ENCODE results near the gene TRIP11.
A peak's percentile ranks its signal among the peaks of the same experiment; 100 is the strongest.
"Not testable (repeated sequence)": the region's sequence is repeated elsewhere in the genome, so short reads cannot be mapped to it uniquely, and the experiment has no call there.

The TRIP11 gene

DNA sequence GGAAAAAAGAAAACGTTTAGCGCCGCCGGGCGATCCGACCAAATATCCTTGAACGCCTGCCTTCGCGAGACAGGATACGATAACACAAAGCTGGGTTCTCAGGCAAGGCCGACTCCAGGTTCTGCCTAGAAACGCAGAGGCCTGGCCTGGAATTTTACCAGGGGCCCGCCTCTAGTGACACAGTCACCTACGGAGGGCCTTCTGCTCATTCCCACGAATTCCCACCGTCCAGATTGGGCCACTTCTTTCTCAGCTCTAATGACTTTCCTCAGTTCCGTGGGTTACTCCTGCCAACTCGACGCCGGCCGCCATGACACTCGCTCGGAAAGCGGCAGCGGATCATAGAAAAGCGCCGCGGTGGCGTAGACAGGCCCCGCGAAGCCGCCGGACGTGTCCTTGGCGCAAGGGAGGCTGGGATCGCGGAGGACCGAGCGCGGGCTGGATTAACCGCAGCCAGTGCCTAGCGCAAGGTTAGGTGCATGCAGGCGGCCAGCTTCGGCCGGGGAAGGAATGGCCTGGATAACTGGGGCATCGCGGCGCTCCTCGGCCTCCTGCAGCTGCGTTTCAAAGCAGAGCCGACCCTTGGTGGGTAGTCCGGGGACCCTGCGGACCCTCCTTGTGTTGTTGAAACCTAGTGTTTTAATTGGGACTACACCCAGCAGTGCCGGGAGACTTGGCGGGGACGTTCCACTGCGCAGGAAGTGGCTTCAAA lies at the start of gene TRIP11:
TRIP11 (minus strand) TSS at position 341 of the 712 bp plus-strand sequence. CDS start 374 bp downstream, outside the sequence.
- DNase-seq (ENCODE audit: low read depth in 3 of 3), result peak; percentile 87 to 92 (median 89)

DNA sequence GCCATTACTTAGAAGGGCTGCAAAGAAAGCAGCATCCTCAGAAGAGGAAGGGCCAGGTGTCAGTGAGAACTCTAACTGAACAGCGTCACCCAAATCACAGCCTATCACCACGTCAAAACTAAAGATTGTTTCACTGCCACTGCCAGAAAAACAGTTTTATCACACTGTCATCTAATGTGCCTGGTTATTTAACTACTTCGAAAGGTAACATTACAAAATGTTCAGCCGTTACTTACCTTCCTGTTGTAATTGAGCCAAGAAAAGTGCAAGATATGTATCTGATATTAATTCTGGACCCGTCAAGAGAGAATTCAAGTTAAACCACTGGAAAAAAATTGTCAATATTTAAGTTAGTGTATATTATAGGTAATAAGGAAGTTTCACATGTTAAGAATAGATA lies 48.6 kb upstream of the TRIP11 start:
- no peak for DNase-seq (ENCODE audit: low read depth in 3 of 3)

DNA sequence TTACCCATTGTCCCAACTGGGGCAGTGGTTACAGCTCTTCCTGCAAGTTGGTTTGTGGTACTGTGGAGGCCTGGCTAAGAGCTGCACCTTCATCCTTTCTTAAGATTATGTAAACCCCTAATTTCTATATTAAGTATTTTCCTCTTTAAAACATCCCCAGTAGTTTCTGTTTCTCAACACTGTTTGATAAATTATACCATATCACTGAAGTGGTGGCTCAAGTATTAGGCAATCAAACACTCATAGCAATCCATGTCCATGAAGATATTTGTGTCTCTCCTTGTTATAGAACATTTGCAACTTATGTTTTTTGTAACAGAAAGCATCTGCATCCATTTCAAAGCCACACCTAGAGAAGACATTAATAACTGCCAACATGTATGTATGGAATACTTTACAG lies 34.7 kb upstream of the TRIP11 start:
- DNase-seq (ENCODE audit: low read depth in 3 of 3), result no peak

DNA sequence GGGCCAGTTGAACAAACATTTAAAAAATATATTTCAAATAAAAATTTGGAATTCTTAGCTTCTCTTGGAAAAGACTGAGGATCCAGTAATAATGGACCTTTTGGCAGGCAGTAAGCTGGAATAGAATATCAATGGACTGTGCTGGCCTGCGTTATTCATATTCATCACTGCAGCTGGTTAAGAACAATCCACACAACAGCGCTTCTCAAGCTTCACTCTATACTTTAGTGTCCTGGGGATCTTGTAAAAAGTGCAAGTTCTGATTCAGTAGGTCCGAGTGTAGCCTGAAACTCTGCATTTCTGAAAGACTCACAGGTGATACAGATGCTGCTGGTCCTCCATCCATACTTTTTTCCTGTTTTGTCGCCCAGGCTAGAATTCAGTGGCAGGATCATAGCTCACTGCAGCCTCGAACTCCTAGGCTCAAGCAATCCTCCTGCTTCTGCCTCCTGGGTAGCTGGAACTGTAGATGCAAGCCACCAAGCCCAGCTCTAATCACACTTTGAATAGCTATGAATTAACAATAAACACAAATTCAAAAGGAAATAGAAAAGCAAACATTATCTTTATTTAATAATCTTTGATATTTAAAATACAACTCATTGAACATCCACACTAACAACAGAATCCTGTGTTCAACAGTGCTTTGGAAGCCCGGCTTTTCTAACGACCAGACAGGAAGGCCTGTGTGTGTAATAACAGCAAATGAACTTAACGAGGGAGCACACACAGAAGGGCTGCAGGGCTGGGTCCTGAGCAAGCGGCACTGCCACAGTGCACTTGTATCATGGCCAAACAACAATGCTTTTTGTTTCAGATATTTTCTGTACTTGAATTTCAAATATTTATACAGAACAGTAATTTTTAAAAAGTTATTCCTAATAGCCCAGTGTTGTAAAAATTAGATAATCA lies 18.4 kb upstream of the TRIP11 start:
- no peak for DNase-seq (ENCODE audit: low read depth in 3 of 3)

DNA sequence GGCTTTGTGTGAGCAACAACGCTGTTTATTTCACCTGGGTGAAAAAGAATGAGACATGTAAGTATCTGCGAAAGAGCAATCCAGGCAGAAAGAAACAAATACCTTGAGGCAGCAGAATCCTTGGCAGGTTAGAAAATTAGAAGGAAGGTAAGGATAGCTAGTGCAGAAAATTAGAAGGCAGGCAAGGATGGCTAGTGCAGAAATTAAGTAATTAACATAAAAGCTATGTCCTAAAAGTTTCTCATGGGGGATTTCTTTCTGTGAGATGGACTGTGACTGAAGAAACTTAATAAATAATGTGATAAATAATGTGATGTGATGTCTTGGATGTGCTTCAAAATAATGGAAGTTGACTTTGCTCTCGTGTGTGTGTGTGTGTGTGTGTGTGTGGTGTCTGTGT lies 9.9 kb upstream of the TRIP11 start:
- no peak for DNase-seq (ENCODE audit: low read depth in 3 of 3)

DNA sequence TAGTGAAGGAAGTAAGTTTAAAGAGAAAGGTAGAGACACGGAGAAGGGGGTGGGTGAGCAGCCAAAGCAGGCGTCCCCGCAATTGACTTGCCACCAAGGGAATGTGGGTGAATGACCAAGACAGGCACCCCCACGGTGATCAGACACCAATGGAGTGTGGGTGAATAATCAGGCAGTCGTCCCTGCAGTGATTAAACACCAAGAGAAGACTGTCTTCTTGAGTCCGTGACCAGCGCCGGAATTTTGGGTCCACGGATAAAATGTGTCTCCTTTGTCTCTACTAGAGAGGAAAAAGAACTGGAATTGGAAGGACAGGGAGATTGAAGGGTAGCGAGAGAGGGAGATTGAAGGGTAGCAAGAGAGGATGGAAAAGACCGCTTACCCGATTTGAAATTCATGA lies 9.4 kb upstream of the TRIP11 start:
- DNase-seq (ENCODE audit: low read depth in 3 of 3), result not testable (repeated sequence)

DNA sequence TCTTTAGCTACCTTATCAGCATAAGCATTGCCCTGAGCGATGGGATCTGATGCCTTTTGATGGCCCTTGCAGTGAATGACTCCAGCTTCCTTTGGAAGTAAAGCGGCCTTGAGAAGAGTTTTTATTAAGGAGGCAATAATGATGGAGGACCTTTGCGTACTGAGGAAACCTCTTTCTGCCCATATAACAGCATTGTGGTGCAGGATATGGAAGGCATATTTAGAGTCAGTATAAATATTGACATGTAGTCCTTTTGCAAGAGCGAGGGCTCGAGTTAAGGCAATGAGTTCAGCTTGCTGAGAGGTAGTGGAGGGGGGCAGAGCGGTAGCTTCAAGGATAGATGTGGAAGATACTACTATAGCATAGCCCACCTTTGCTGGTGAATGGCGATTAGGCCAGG lies 6.0 kb upstream of the TRIP11 start:
- not testable (repeated sequence) for DNase-seq (ENCODE audit: low read depth in 3 of 3)

DNA sequence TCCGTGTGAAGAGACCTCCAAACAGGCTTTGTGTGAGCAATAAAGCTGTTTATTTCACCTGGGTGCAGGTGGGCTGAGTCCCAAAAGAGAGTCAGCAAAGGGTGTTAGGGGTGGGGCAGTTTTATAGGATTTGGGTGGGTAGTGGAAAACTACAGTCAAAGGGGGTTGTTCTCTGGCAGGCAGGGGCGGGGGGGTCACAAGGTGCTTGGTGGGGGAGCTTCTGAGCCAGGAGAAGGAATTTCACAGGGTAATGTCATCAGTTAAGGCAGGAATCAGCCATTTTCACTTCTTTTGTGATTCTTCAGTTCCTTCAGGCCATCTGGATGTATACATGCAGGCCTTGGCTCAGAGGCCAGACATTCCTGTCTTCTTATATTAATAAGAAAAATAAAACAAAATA lies 1.9 kb upstream of the TRIP11 start:
- DNase-seq (ENCODE audit: low read depth in 3 of 3), result not testable (repeated sequence)

DNA sequence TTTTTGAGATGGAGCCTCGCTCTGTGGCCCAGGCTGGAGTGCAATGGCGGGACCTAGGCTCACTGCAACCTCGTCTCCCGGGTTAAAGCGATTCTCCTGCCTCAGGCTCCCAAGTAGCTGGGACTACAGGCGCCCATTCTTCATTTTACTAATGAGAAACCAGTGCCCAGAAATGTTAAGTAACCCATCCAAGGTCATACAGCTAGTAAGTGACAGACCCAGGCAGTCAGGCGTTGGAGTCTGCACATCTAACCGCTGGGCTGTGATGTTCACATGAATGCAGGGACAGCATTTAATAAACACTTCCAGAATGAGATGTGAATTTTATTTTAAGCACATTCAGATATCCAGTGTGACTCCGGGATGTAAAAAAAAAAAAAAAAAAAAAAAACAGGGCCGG lies 1.3 kb upstream of the TRIP11 start:
- no peak for DNase-seq (ENCODE audit: low read depth in 3 of 3)

DNA sequence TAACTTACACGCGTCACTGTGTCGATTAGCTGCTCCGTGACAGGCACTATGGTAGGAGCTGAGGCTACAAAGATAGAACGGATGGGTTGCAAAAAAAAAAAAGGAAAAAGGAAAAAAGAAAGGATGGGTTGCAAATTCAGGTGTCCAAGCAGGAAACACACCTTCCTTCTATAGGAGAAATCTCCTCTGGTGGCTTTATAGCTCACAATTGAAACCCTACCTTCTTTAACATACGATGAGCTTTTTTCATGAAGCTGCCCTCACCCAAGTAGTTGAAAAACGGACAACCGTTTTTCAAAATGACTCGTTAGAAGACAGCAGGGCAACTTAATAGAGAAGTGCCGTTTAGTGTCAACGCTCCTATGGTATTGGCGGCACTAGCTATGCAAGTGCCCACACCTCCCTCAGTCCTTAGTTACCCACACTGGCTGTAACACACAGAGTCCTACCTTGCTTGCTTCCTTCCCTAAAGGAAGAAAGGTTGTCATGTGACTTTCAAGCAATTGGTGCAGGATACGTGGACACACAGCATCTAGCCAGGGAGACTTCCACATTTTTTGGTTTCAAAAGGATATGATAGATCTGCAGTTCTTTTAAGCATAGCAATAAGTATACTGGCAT lies 682 bp upstream of the TRIP11 start:
- DNase-seq (ENCODE audit: low read depth in 3 of 3), result no peak

DNA sequence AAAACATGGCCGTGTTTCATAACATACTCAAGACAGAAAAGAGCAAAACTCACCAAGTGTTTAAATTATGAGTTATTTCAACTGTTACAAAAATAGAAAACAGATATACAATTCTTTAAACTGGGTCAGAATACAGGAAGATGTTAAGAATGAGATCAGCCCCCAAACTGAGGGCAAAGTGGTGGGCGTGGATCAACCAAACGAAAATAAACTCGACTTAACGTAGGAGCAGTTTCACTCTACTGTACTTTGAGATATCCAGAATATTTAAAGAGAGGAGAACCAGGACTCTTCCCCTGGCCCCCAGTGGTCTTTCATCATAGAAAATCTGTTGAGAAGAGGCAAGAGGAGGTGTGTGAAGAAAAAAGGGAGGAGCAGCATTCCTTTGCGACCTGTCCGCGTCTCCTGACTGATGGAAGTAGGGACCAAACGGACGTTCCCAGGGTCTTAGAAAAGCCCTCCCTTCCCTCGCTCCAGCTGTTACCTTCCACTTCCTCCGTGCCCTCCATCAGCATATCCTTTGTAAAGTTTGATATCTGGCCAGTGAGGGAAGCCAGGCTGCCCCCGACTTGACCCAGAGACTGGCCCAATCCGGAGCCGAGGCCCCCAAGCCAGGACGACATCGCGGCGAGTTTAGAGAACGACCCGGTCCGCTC lies 668 bp downstream of the TRIP11 start:
- DNase-seq (ENCODE audit: low read depth in 3 of 3), result peak in 2 of 3 donors; percentile 4 to 10

DNA sequence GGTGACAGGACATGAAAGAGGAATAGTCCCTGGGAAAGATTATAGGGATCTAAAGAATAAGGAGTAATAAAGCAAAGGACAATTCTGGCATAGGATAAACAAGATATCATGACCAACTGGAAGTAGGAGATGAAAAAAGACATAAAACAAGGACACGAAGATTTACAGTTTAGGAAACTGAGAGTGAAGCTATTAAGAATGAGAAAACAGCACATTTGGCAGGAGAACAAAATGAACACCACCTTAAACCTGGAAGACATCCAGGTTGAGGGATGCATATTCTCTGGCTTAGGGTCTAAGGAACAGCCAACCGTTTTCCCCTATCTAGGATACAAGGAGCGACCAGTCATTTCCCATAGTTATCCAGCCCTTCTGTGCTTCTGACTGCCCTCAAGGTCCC lies 1.9 kb downstream of the TRIP11 start:
- DNase-seq (ENCODE audit: low read depth in 3 of 3), result no peak

DNA sequence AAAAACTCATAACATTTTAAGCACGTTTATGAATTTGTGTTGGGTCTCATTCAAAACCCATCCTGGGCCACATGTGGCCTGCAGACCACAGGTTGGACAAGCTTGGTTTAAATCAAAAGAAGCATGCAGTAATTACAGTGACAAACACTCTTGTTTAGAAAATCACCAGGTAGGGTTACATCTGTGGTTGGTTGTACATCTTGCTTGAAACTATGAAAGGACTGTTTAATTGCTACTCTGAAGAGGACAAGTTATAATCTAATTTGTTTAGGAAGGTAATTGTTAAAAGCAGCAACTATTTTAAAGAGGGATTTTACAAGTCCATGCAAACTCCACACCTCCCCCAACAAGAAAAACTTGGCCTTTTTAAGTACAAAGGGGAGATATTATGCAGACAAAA lies 4.0 kb downstream of the TRIP11 start:
- DNase-seq (ENCODE audit: low read depth in 3 of 3), result no peak

DNA sequence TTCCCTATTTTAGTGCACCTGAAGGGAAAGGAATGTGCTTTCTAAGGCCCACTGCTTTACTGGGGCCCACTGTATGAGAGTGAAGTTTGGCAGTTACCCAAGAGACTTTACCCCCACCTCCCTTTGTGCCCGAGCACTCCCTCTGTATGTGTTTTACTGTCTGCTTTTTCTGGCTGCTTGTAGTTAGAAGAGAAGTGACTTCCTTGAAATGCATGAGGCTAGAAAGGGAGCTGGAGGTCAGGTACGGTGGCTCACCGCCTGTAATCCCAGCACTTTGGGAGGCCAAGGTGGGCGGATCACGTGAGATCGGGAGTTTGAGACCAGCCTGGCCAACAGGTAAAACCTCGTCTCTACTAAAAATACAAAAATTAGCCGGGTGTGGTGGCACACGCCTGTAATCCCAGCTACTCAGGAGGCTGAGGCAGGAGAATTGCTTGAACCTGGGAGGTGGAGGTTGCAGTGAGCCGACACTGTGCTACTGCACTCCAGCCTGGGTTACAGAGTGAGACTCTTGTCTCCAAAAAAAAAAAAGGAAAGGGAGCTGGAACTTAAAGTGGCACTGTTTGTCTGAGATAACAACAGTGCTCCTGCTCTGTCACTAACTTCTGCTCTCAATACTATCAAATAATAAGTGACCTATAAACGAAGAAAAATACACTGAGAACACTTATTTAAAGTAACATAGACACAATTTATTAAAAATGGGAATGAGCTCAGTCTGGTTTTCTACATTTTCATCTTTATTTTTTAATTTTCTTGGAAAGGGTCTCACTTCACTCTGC lies 5.8 kb downstream of the TRIP11 start:
- no peak for DNase-seq (ENCODE audit: low read depth in 3 of 3)

DNA sequence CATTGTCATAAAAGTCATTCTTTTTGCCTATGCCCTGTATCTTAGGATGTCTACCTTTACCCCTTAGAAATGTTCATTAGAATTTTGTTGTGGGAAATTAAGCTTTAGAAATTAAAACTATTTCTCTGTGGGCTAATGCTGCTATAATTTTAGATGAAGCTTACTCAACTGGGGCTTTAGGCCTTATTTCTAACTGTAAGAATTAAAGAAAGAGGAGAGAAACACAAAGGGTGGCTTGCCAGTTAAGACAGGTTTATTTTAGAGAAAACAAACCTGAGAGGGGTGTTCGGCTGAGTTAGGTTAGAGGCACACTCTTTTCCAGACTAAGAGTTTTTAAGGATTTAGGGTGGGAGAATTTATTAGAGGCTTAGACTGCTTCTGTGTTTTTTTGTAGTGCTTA lies 6.4 kb downstream of the TRIP11 start:
- DNase-seq (ENCODE audit: low read depth in 3 of 3), result no peak

DNA sequence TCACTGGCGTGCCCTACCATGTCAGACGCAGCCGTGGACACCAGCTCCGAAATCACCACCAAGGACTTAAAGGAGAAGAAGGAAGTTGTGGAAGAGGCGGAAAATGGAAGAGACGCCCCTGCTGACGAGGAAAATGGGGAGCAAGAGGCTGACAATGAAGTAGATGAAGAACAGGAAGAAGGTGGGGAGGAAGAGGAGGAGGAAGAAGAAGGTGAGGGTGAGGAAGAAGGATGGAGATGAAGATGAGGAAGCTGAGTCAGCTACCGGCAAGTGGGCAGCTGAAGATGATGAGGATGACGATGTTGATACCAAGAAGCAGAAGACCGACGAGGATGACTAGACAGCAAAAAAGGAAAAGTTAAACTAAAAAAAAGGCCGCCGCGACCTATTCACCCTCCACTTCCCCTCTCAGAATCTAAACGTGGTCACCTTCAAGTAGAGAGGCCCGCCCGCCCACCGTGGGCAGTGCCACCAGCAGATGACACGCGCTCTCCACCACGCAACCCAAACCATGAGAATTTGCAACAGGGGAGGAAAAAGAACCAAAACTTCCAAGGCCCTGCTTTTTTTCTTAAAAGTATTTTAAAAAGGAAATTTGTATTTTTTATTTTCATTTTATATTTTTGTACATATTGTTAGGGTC lies 13.2 kb downstream of the TRIP11 start:
- DNase-seq (ENCODE audit: low read depth in 3 of 3), result no peak

DNA sequence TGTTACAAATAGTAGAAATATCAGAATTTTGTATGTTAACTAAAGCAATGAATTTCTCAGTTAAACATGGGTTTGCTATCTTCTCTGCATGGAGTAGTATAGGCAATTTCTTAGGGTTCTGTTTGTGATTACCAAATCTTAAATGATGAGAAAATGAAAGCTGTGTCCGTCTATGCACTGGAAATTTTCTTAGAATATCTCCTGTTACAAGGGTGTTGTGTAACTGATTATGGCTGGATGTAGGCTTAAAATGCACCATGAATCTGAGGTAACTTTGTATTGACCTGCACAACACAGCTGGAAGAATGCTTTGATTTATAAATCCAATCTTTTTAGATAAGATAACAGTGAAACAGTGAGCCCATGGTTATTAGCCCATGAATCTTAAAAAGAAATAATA lies 17.8 kb downstream of the TRIP11 start:
- no peak for DNase-seq (ENCODE audit: low read depth in 3 of 3)

DNA sequence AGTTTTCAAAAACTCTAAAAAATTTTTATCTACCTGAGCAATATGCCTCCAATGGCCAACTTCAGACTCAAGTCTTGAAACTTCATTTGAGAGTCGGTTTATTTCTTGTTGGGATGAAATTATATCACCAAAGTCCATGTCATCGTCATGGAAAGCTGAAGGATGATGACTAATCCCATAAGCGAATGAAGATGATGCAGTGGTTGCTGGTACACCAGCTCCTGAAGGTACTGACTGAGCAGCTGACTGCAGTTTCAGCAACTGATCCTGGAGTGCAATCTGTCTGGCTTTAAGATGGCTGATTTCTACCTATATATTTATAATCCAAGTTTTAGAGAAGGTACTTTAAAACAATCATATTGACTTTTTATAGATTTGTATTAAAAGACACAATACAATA lies 18.3 kb downstream of the TRIP11 start:
- no peak for DNase-seq (ENCODE audit: low read depth in 3 of 3)

DNA sequence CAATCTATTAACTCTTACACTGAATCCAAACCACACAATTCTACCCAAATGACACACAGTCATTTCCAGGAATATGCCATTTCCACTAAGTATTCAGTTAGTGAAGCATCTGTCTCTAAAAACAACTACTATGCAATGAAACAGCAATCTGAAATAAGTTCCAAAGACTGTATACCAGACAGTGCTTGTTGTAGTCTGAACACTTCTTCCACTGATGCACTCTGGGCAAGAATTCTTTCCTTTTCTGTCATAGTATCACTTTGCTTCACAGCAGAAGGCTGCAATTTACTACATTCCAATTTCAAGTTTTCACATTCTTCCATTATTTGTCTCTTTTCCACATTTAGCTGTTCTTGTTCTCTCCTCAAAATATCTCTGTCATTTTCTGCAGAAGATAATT lies 25.8 kb downstream of the TRIP11 start:
- no peak for DNase-seq (ENCODE audit: low read depth in 3 of 3)

DNA sequence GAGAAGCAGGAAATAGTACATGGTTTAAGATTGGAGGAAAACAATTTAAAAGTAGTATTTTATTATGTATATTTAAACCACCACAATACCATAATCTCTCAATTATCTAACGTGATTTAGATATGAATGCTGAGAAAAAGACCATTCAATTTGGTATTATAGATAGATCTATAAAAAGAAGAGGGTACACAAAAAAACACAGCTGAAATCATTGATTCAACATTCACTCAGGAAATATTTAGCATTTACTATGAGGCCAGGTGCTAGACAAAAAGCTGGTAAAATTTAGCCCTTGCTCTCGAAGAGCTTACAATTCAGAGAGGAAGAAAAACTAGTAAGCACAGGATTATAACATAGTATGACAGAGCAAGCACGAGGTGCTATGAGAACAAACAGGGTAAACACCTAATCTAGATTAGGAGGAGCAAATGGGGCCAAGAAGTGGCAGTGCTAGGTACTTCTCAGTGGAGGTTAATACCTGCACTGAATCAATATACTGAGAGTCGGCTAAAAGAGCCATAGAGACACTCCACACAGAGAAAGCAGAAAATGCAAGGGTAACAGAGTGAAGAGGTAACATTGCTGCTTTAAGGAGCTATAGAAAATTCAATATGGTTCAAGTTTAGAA lies 27.6 kb downstream of the TRIP11 start:
- DNase-seq (ENCODE audit: low read depth in 3 of 3), result no peak
